ENCODE data around the gene CEP95. TPM values are rescaled to one million over a fixed set of nuclear protein-coding genes. Genes with fewer than 3 reads are reported as not detected.

Gene CEP95
- total RNA-seq, 1 experiment from 2014 or later, result 48.8 TPM

DNA sequence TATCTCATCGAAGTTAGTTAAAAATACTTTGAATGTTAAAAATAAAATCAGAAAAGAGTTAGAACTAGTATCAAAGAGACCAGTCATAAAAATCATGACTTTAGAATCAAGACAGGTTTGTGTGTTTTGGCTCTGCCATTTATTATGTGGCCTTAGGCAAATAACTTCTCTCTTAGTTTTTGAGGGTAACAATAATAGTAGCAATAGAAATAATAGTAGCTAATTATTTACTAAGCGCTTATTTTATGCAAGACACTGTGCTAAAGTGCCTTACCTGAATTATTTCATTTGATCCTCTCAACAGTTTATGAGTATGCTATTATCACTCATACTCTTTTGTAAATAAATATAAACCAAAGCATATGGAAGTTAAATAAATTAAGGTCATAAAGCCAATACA is 78.4 kb downstream of the CEP95 start:
- no peak for DNase-seq (ENCODE audit: low read depth, low spot score)
- in situ Hi-C loops (cut with HindIII; ENCODE audit: low pct_unique_long_range_greater_than_20kb, low sequenced_read_pairs), result no loop called here

Small RNA genes lying within 50 kb of the gene (small RNA-seq; reads per million reads assigned to genes)
- gene AC009994.1, result 0 reads per million in 2 experiments
- gene ATP5MFP4, result 0 reads per million in 2 experiments

Other genes starting within 250 kb of the CEP95 start
- gene TEX2, start 243.7 kb upstream of the CEP95 start, total RNA-seq (2014; rRNA removed; shearing (Covaris generic)), result 28.8 and 29.6 TPM in 2 replicates
- gene PECAM1, start 116.1 kb upstream of the CEP95 start, total RNA-seq (2014; rRNA removed; shearing (Covaris generic)), result 0.03 TPM in 1 of 2 replicates, not detected in the other
- gene MILR1, start 57.9 kb upstream of the CEP95 start, total RNA-seq (2014; rRNA removed; shearing (Covaris generic)), result not detected in 2 replicates
- gene POLG2, start 9.9 kb upstream of the CEP95 start, total RNA-seq (2014; rRNA removed; shearing (Covaris generic)), result 22.8 and 24.1 TPM in 2 replicates
- gene DDX5, start 688 bp upstream of the CEP95 start, total RNA-seq (2014; rRNA removed; shearing (Covaris generic)), result 335 and 349 TPM in 2 replicates
- 29.1 and 29.2 TPM in 2 replicates for gene SMURF2, start 155.3 kb downstream of the CEP95 start, total RNA-seq (2014; rRNA removed; shearing (Covaris generic))

Measured in SK-MEL-5 (cell line).